Caco-2 (cell line): ENCODE results near the gene WDR20. TPM values are rescaled to one million over a fixed set of nuclear protein-coding genes. Genes with fewer than 3 reads are reported as not detected.

Source experiments
- BruUV-seq: library from RNA; stranded (reverse); fragments of 400-500 nt; replicated peaks from 2 replicates; lab custom pipeline; 2021; lab: Mats Ljungman, UMichigan
- CTCF ChIA-PET: fragments of 300-600 bp; sonication (Branson Sonifier 250); formaldehyde crosslinking; loops from one replicate; lab custom pipeline; 2022; ENCODE audit warnings: antibody characterized with exemption; lab: Charles Lee
- POLR2A ChIA-PET: fragments of 300-600 bp; sonication (Branson Sonifier 250); formaldehyde crosslinking; loops from one replicate; lab custom pipeline; 2022; ENCODE audit warnings: antibody characterized with exemption; lab: Charles Lee
- DNase-seq, 2 experiments: peaks; one replicate each; pipeline versions ENCODE4 v3.0.0 to v3.0.0-alpha.2; 2020 to 2022
- H3K27me3 ChIP-seq: replicated peaks from 2 replicates; pipeline ENCODE4 v1.6.0; 2011; ENCODE audit warnings: low read length; ENCODE audit not compliant: control insufficient read depth, insufficient read depth
- H3K36me3 ChIP-seq: 2 replicates; pipeline ENCODE4 v1.5.1; 2011; ENCODE audit warnings: low read length; ENCODE audit not compliant: control insufficient read depth, insufficient read depth
- H3K4me1 ChIP-seq: fragments of 250-450 bp; sonication (Bioruptor Pico); 2 replicates; pipeline ENCODE4 v1.5.1; 2020; ENCODE audit warnings: mild to moderate bottlenecking
- H3K4me3 ChIP-seq: 2 replicates; pipeline ENCODE4 v1.5.1; 2011; ENCODE audit warnings: low read depth, mild to moderate bottlenecking, control low read depth, low read length
- H3K9me3 ChIP-seq: fragments of 250-450 bp; sonication (Bioruptor Pico); 2 replicates; pipeline ENCODE4 v1.5.1; 2020; ENCODE audit warnings: mild to moderate bottlenecking, moderate library complexity
- H3K27ac Mint-ChIP-seq: one replicate; pipeline ENCODE4 v1.8.0; 2022; ENCODE audit warnings: mixed read lengths; ENCODE audit not compliant: unreplicated experiment
- H3K27me3 Mint-ChIP-seq: one replicate; pipeline ENCODE4 v1.8.0; 2022; ENCODE audit warnings: mixed read lengths; ENCODE audit not compliant: insufficient read depth, unreplicated experiment
- H3K36me3 Mint-ChIP-seq: one replicate; pipeline ENCODE4 v1.8.0; 2022; ENCODE audit warnings: mild to moderate bottlenecking, mixed read lengths; ENCODE audit not compliant: insufficient read depth, unreplicated experiment
- H3K4me1 Mint-ChIP-seq: one replicate; pipeline ENCODE4 v1.8.0; 2022; ENCODE audit warnings: low read depth, mixed read lengths; ENCODE audit not compliant: unreplicated experiment
- H3K4me3 Mint-ChIP-seq: one replicate; pipeline ENCODE4 v1.8.0; 2022; ENCODE audit warnings: mild to moderate bottlenecking, moderate library complexity, mixed read lengths; ENCODE audit not compliant: unreplicated experiment
- H3K9me3 Mint-ChIP-seq: one replicate; pipeline ENCODE4 v1.8.0; 2022; ENCODE audit warnings: mixed read lengths; ENCODE audit not compliant: unreplicated experiment
- CTCF ChIP-seq, 2 experiments: fragments of 200-600 bp in 1 of 2; IDR thresholded peaks; 1 replicate in 1 of 2; 2 replicates in 1 of 2; pipeline versions ENCODE4 v1.5.1 to v1.8.0; 2011 to 2022; ENCODE audit warnings: antibody characterized with exemption in 1 of 2, control low read depth in 1 of 2, inconsistent platforms in 1 of 2, low read depth in 1 of 2, low read length in 1 of 2, mild to moderate bottlenecking in 1 of 2, moderate library complexity in 1 of 2; ENCODE audit not compliant: insufficient read depth in 1 of 2, severe bottlenecking in 1 of 2, unreplicated experiment in 1 of 2
- intact Hi-C: fragments of 100-400 bp; cut with micrococcal nuclease; formaldehyde crosslinking; loops from one replicate; pipeline ENCODE4 v1.10.0; 2022; ENCODE audit not compliant: unreplicated experiment
- total RNA-seq: library from RNA; stranded (reverse); gene quantifications from 2 replicates; pipeline ENCODE4 v1.2.3, GENCODE V29; 2022

The WDR20 gene
- total RNA-seq, 1 experiment from 2014 or later = 32.5 TPM

- no peaks in the 10 kb centered on the region for H3K36me3 ChIP-seq
- H3K27ac Mint-ChIP-seq = no peak overlapping the region
- POLR2A ChIA-PET = no interaction called here
- intact Hi-C loops = no loop called here
- no peak overlapping the region for H3K4me3 ChIP-seq
- BruUV-seq = no TSS peak
- peaks cover 11% of the 10 kb centered on the region; the same call in 1 of the 2 replicates for H3K9me3 ChIP-seq
- no peaks in the 10 kb centered on the region for H3K9me3 Mint-ChIP-seq
- H3K36me3 Mint-ChIP-seq = no peaks in the 10 kb centered on the region
- H3K27me3 Mint-ChIP-seq = no peaks in the 10 kb centered on the region
- no peak for TF ChIP-seq CTCF (IDR thresholded peaks at IDR 0.05; ENCODE audit: insufficient read depth in 1 of 2, low read depth in 1 of 2, low read length in 1 of 2, severe bottlenecking in 1 of 2, unreplicated experiment in 1 of 2)
- peaks cover 8% of the 10 kb centered on the region for H3K4me1 Mint-ChIP-seq
- no peak for DNase-seq
- CTCF ChIA-PET = no interaction called here
- no peaks in the 10 kb centered on the region for H3K27me3 ChIP-seq
- H3K4me3 Mint-ChIP-seq = no peak overlapping the region
- peaks cover 4% of the 10 kb centered on the region for H3K4me1 ChIP-seq
Measured at GRCh38 chr14:102120888-102121287, 18.8 kb upstream of the WDR20 start.

- no peaks in the 10 kb centered on the region for H3K36me3 Mint-ChIP-seq
- H3K9me3 Mint-ChIP-seq = no peaks in the 10 kb centered on the region
- Histone ChIP-seq H3K4me1 (peaks cover 10% of the 10 kb centered on the region), H3K36me3 (no peaks in the 10 kb centered on the region), H3K4me3 (no peak overlapping the region), H3K27me3 (no peaks in the 10 kb centered on the region), H3K9me3 (peaks cover 11% of the 10 kb centered on the region; the same call in 1 of the 2 replicates)
- ChIA-PET POLR2A (no interaction called here), CTCF (no interaction called here)
- BruUV-seq = no TSS peak
- no peak for TF ChIP-seq CTCF (IDR thresholded peaks at IDR 0.05; ENCODE audit: insufficient read depth in 1 of 2, low read depth in 1 of 2, low read length in 1 of 2, severe bottlenecking in 1 of 2, unreplicated experiment in 1 of 2)
- intact Hi-C loops = no loop called here
- no peak overlapping the region for H3K27ac Mint-ChIP-seq
- peaks cover 14% of the 10 kb centered on the region for H3K4me1 Mint-ChIP-seq
- H3K4me3 Mint-ChIP-seq = no peak overlapping the region
- no peaks in the 10 kb centered on the region for H3K27me3 Mint-ChIP-seq
- no peak for DNase-seq
Measured at GRCh38 chr14:102121567-102121966, 18.1 kb upstream of the WDR20 start.

GRCh38 chr14:102124419-102124818, 15.3 kb upstream of the WDR20 start:
- CTCF ChIA-PET = no interaction called here
- POLR2A ChIA-PET = no interaction called here
- no peak overlapping the region for H3K4me3 ChIP-seq
- H3K36me3 Mint-ChIP-seq = no peaks in the 10 kb centered on the region
- H3K27me3 ChIP-seq = no peaks in the 10 kb centered on the region
- no peaks in the 10 kb centered on the region for H3K9me3 Mint-ChIP-seq
- no peak overlapping the region for H3K27ac Mint-ChIP-seq
- H3K27me3 Mint-ChIP-seq = no peaks in the 10 kb centered on the region
- no peaks in the 10 kb centered on the region for H3K36me3 ChIP-seq
- no peak overlapping the region for H3K4me3 Mint-ChIP-seq
- H3K4me1 Mint-ChIP-seq = peaks cover 14% of the 10 kb centered on the region
- no peak for TF ChIP-seq CTCF (IDR thresholded peaks at IDR 0.05; ENCODE audit: insufficient read depth in 1 of 2, low read depth in 1 of 2, low read length in 1 of 2, severe bottlenecking in 1 of 2, unreplicated experiment in 1 of 2)
- no peak for DNase-seq
- peaks cover 10% of the 10 kb centered on the region for H3K4me1 ChIP-seq
- BruUV-seq = no TSS peak
- intact Hi-C loops = no loop called here
- H3K9me3 ChIP-seq = no peaks in the 10 kb centered on the region
